ENCODE results near the gene SLC38A5.

Gene SLC38A5

GRCh38 chrX:48490661-48491060, 20.6 kb upstream of the SLC38A5 start:
- no peak for DNase-seq

- no peak for DNase-seq
Measured at GRCh38 chrX:48489892-48490291, 19.8 kb upstream of the SLC38A5 start.

- no peak for DNase-seq
Measured at GRCh38 chrX:48489296-48489695, 19.2 kb upstream of the SLC38A5 start.

- DNase-seq: no peak
Measured at GRCh38 chrX:48488034-48488433, 18.0 kb upstream of the SLC38A5 start.

GRCh38 chrX:48487362-48487798, 17.3 kb upstream of the SLC38A5 start:
- peak; percentile 14 for DNase-seq

- no peak for DNase-seq
Measured at GRCh38 chrX:48482526-48482925, 12.5 kb upstream of the SLC38A5 start.

- no peak for DNase-seq
Measured at GRCh38 chrX:48480583-48480982, 10.5 kb upstream of the SLC38A5 start.

GRCh38 chrX:48480142-48480541, 10.1 kb upstream of the SLC38A5 start:
- DNase-seq: no peak

- DNase-seq: no peak
Measured at GRCh38 chrX:48478806-48479205, 8.7 kb upstream of the SLC38A5 start.

GRCh38 chrX:48477960-48478755, 8.1 kb upstream of the SLC38A5 start:
- no peak for DNase-seq

GRCh38 chrX:48476919-48477318, 6.9 kb upstream of the SLC38A5 start:
- no peak for DNase-seq

- peak; percentile 58 for DNase-seq
Measured at GRCh38 chrX:48475774-48476577, 5.9 kb upstream of the SLC38A5 start, which contains the start of gene FTSJ1. Gene FTSJ1 (plus strand): TSS chrX:48476199. CDS start chrX:48478048, 1,849 bp downstream.

GRCh38 chrX:48475296-48475695, 5.2 kb upstream of the SLC38A5 start:
- DNase-seq: no peak

GRCh38 chrX:48474581-48474980, 4.5 kb upstream of the SLC38A5 start:
- DNase-seq: no peak

- no peak for DNase-seq
Measured at GRCh38 chrX:48474127-48474526, 4.1 kb upstream of the SLC38A5 start.

- no peak for DNase-seq
Measured at GRCh38 chrX:48473704-48473990, 3.6 kb upstream of the SLC38A5 start.

GRCh38 chrX:48472851-48473703, 3.0 kb upstream of the SLC38A5 start:
- DNase-seq: no peak

GRCh38 chrX:48472225-48472624, 2.2 kb upstream of the SLC38A5 start:
- no peak for DNase-seq

GRCh38 chrX:48471504-48471903, 1.4 kb upstream of the SLC38A5 start:
- no peak for DNase-seq

GRCh38 chrX:48470833-48471118, 716 bp upstream of the SLC38A5 start:
- no peak for DNase-seq

GRCh38 chrX:48468693-48469691, 1.1 kb downstream of the SLC38A5 start:
- DNase-seq: no peak

- no peak for DNase-seq
Measured at GRCh38 chrX:48468247-48468671, 1.8 kb downstream of the SLC38A5 start.

All from kidney glomerular epithelial cell (primary cell).